K562 (cell line): ENCODE data around the gene S100A6. TPM values are rescaled to one million over a fixed set of nuclear protein-coding genes. Genes with fewer than 3 reads are reported as not detected.

Experiments used
- ATAC-seq: fragments of 200-7000 bp; cut with Tn5 transposase; 3 replicates; pipeline ENCODE4 v1.9.1; 2020; ENCODE audit warnings: moderate library complexity
- BruUV-seq: library from RNA; stranded (reverse); fragments of 400-500 nt; replicated peaks from 2 replicates; lab custom pipeline; 2021; lab: Mats Ljungman, UMichigan
- CTCF ChIA-PET: fragments of 300-600 bp; formaldehyde crosslinking; extraction: SDS; loops from one replicate; lab custom pipeline; 2021; ENCODE audit warnings: low intra/inter-chr PET ratio; lab: Yijun Ruan, JAX
- POLR2A ChIA-PET: fragments of 300-600, 350-650 bp; sonication (Branson Sonifier 250); formaldehyde crosslinking; extraction: SDS; loops from one replicate; lab custom pipeline; 2021; ENCODE audit warnings: antibody characterized with exemption, inconsistent platforms; lab: Yijun Ruan, JAX
- DNase-seq, 4 experiments: peaks; one replicate each; pipeline versions ENCODE4 v3.0.0 to v3.0.0-alpha.2; 2011 to 2018; ENCODE audit warnings: low spot score in 3 of 4, mixed read lengths in 3 of 4; ENCODE audit errors: extremely low read depth in 1 of 4
- FAIRE-seq: peaks from 2 replicates; lab custom pipeline; 2011; peaks lifted over from hg19 to GRCh38; lab: Jason Lieb, UNC
- H2AFZ ChIP-seq: 2 replicates; pipeline ENCODE4 v1.6.0; 2011; ENCODE audit warnings: low read depth, low read length, control low read depth, inconsistent platforms
- H3K27ac ChIP-seq: fragments of 200-600 bp; 3 replicates; pipeline ENCODE4 v1.8.0; 2011; ENCODE audit warnings: low read depth, mild to moderate bottlenecking, control low read depth, inconsistent platforms, low read length, moderate library complexity, mixed read lengths; ENCODE audit errors: extremely low read depth
- H3K27me3 ChIP-seq, 2 experiments: fragments of 300-600 bp in 1 of 2; 2 replicates in 1 of 2; 3 replicates in 1 of 2; pipeline versions ENCODE4 v1.6.0 to v1.8.0; 2011; ENCODE audit warnings: inconsistent platforms in 2 of 2, low read length in 2 of 2, mild to moderate bottlenecking in 1 of 2, mixed read lengths in 1 of 2, moderate library complexity in 1 of 2; ENCODE audit not compliant: control insufficient read depth in 2 of 2, insufficient read depth in 2 of 2
- H3K36me3 ChIP-seq: fragments of 300-600 bp; 3 replicates; pipeline ENCODE4 v1.8.0; 2011; ENCODE audit warnings: mild to moderate bottlenecking, low read length, inconsistent platforms; ENCODE audit not compliant: control insufficient read depth, insufficient read depth
- H3K4me1 ChIP-seq, 2 experiments: fragments of 200-600 bp in 1 of 2; replicated peaks in 1 of 2; 2 replicates in 1 of 2; 3 replicates in 1 of 2; pipeline versions ENCODE4 v1.5.1 to v1.8.0; 2011; ENCODE audit warnings: inconsistent platforms in 2 of 2, low read length in 2 of 2, mild to moderate bottlenecking in 1 of 2, mixed read lengths in 1 of 2, moderate library complexity in 1 of 2; ENCODE audit not compliant: control insufficient read depth in 2 of 2, insufficient read depth in 2 of 2
- H3K4me2 ChIP-seq: 2 replicates; pipeline ENCODE4 v1.6.1; 2011; ENCODE audit warnings: low read length, control low read depth, inconsistent platforms, mixed read lengths; ENCODE audit not compliant: insufficient read depth
- H3K4me3 ChIP-seq: fragments of 200-600 bp; sonication (generic), shearing (Covaris generic); 2 replicates; pipeline ENCODE4 v1.5.1; 2016; ENCODE audit warnings: control low read depth, inconsistent platforms
- H3K79me2 ChIP-seq: fragments of 200-600 bp; 3 replicates; pipeline ENCODE4 v1.8.0; 2011; ENCODE audit warnings: low read length, inconsistent platforms; ENCODE audit not compliant: control insufficient read depth, insufficient read depth
- H3K9ac ChIP-seq, 2 experiments: 2 replicates each; pipeline versions ENCODE4 v1.6.0 to v1.6.1; 2011; ENCODE audit warnings: low read depth in 2 of 2, low read length in 2 of 2, control low read depth in 1 of 2, inconsistent platforms in 1 of 2, mild to moderate bottlenecking in 1 of 2, mixed read lengths in 1 of 2; ENCODE audit not compliant: insufficient read depth in 1 of 2
- H3K9me1 ChIP-seq: one replicate; pipeline ENCODE4 v1.6.0; 2011; ENCODE audit warnings: inconsistent platforms, mild to moderate bottlenecking, low read length, moderate library complexity; ENCODE audit not compliant: control insufficient read depth, insufficient read depth
- H3K9me3 ChIP-seq: replicated peaks from 2 replicates; pipeline ENCODE4 v1.5.1; 2011; ENCODE audit warnings: low read depth, low read length, inconsistent platforms; ENCODE audit not compliant: control insufficient read depth, insufficient read depth
- H4K20me1 ChIP-seq: replicated peaks from 2 replicates; pipeline ENCODE4 v1.6.1; 2011; ENCODE audit warnings: low read length, inconsistent platforms, mixed read lengths; ENCODE audit not compliant: control insufficient read depth, insufficient read depth
- ATF6 ChIP-seq: sonication (generic); formaldehyde crosslinking; IDR thresholded peaks from 2 replicates; pipeline ENCODE4 v1.4.0; 2020; ENCODE audit warnings: mild to moderate bottlenecking, missing genetic modification reagents
- ETS1 ChIP-seq: conservative IDR thresholded peaks from 2 replicates; pipeline ENCODE4 v1.6.1; 2011; ENCODE audit warnings: low read depth, mild to moderate bottlenecking, low read length; ENCODE audit not compliant: control insufficient read depth
- HDAC3 ChIP-seq: fragments of 450-650 bp; IDR thresholded peaks from 2 replicates; pipeline ENCODE4 v1.6.1; 2018; ENCODE audit warnings: borderline replicate concordance, mild to moderate bottlenecking, moderate library complexity; ENCODE audit not compliant: partially characterized antibody
- ZNF280B ChIP-seq: fragments of 250-450 bp; sonication (Bioruptor Pico); IDR thresholded peaks from 2 replicates; pipeline ENCODE4 v1.5.1; 2021; ENCODE audit warnings: mild to moderate bottlenecking
- WGBS: fragments of 100-300 bp; shearing (Covaris generic); methylation state at CpG from one replicate; pipeline ENCODE4 v1.1.6; 2016; ENCODE audit warnings: low coverage, mixed read lengths; ENCODE audit not compliant: insufficient coverage; ENCODE audit errors: missing lambda C conversion rate; 5-methylcytosine and 5-hydroxymethylcytosine counted together
- in situ Hi-C: fragments of 300-500 bp; cut with MboI; formaldehyde crosslinking; loops from 4 replicates; pipeline ENCODE4 v1.15.0; 2018; ENCODE audit warnings: inconsistent platforms, mixed read lengths
- intact Hi-C: fragments of 100-400 bp; cut with micrococcal nuclease; formaldehyde crosslinking; loops from 2 replicates; pipeline ENCODE4 v1.14.2; 2022
- polyA plus RNA-seq, 8 experiments: library from polyadenylated mRNA; depleted of rRNA in 4 of 8; stranded (reverse) in 5 of 8; unstranded in 3 of 8; fragments of >200 nt; fragmentation: Nextera tagmentation in 2 of 8; fragmentation: Illumina TruSeq in 1 of 8; extraction: Ambion mirVana in 2 of 8; extraction: Trizol in 1 of 8; gene quantifications; 2 replicates each; pipeline versions ENCODE4 v1.2.1 to v1.2.3, GENCODE V29; 2011 to 2014; ENCODE audit warnings: inconsistent platforms in 1 of 8, missing spikeins in 1 of 8
- total RNA-seq, 7 experiments: library from RNA; depleted of rRNA in 6 of 7; stranded (reverse); fragments of >200 nt in 6 of 7; fragmentation: Illumina TruSeq in 2 of 7; extraction: Trizol in 2 of 7; gene quantifications; 2 replicates each; pipeline versions ENCODE4 v1.2.1 to v1.2.3, GENCODE V29; 2011 to 2021; ENCODE audit warnings: low replicate concordance in 1 of 7

S100A6 gene
- total and polyA plus RNA-seq, 9 of the 15 experiments (the other 6 are each of a cell fraction or from before 2014, with no cell fraction given) = 9.8 to 66.5 (median 23.2) TPM

GRCh38 chr1:153487707-153488106, 48.1 kb downstream of the S100A6 start:
- peaks cover 10 to 42% of the 10 kb centered on the region in 2 experiments; a peak in 4 of 5 replicates for H3K27me3 ChIP-seq
- CTCF ChIA-PET = no interaction called here
- in situ Hi-C loops (no loop called here), intact Hi-C loops (no loop called here)
- H3K4me1 ChIP-seq = no peaks in the 10 kb centered on the region
- FAIRE-seq (no peak), ATAC-seq (no peak), DNase-seq (no peak)
- no peak overlapping the region for H3K9ac ChIP-seq
- POLR2A ChIA-PET = interaction anchor here (1.6 kb wide), 1 partner anchor 11 kb away, joined by 3 read pairs; no protein-coding TSS in a partner anchor
- no peak overlapping the region for H3K4me2 ChIP-seq
- no peak overlapping the region for H3K4me3 ChIP-seq
- no peaks in the 10 kb centered on the region for H3K36me3 ChIP-seq
- no peaks in the 10 kb centered on the region for H3K79me2 ChIP-seq
- no peaks in the 10 kb centered on the region for H3K9me3 ChIP-seq
- BruUV-seq = no TSS peak
- no peak overlapping the region for H2AFZ ChIP-seq
- H3K27ac ChIP-seq = no peak overlapping the region
- no peaks in the 10 kb centered on the region for H4K20me1 ChIP-seq
- 0% methylated on average over 2 of the region's 2 CpGs for WGBS
- no peak for TF ChIP-seq ATF6
- TF ChIP-seq HDAC3 = no peak
- TF ChIP-seq ZNF280B (CRISPR knock-in tag) = no peak
- no peak for TF ChIP-seq ETS1
- TF ChIP-seq, all 486 proteins: peak for 0
- peaks cover 3% of the 10 kb centered on the region for H3K9me1 ChIP-seq
